ENCODE measurements around the gene PDZD8.

GRCh38 chr10:117239051-117239450 is 136.2 kb downstream of the PDZD8 start:
- TF ChIP-seq POLR2A (IDR thresholded peaks at IDR 0.05) (no peak), CTCF (IDR thresholded peaks at IDR 0.05) (no peak), POLR2AphosphoS5 (IDR thresholded peaks at IDR 0.05) (no peak)

Data from prostate gland (tissue), 2 donors.